ENCODE measurements around the gene ITIH5. TPM values are rescaled to one million over a fixed set of nuclear protein-coding genes. Genes with fewer than 3 reads are reported as not detected.

Gene ITIH5
- total and polyA plus RNA-seq, 4 donors: 0.88 to 68.5 (median 6.4) TPM

DNA sequence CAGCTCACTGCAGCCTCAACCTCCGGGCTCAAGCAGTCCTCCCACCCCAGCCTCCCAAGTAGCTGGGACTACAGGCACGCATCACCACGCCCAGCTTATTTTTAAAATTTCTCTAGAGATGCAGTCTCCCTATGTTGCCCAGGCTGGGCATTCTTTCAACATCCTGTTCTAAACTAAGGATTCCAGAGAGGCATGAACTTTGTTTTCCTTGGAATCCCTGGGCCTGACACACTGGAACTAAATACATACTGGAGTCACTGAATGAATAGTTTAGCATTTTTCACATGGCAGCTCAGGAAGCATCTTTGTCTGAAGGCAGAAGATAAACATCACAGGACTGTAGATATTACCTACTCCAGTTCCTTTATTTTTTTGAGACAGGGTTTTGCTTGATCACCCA lies 108.7 kb downstream of the ITIH5 start:
- TF ChIP-seq, protein P1, sequence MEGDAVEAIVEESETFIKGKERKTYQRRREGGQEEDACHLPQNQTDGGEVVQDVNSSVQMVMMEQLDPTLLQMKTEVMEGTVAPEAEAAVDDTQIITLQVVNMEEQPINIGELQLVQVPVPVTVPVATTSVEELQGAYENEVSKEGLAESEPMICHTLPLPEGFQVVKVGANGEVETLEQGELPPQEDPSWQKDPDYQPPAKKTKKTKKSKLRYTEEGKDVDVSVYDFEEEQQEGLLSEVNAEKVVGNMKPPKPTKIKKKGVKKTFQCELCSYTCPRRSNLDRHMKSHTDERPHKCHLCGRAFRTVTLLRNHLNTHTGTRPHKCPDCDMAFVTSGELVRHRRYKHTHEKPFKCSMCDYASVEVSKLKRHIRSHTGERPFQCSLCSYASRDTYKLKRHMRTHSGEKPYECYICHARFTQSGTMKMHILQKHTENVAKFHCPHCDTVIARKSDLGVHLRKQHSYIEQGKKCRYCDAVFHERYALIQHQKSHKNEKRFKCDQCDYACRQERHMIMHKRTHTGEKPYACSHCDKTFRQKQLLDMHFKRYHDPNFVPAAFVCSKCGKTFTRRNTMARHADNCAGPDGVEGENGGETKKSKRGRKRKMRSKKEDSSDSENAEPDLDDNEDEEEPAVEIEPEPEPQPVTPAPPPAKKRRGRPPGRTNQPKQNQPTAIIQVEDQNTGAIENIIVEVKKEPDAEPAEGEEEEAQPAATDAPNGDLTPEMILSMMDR (IDR thresholded peaks at IDR 0.05; ENCODE audit: control extremely low read depth, extremely low read depth): no peak
- H3K9me3 ChIP-seq (ENCODE audit: control insufficient read depth in 4 of 4, insufficient read depth in 3 of 4, low read length in 3 of 4): no peaks in the 10 kb centered on the region
- H3K4me3 ChIP-seq: no peak overlapping the region
- no peak for ATAC-seq (ENCODE audit: insufficient read depth, low FRiP score)
- no peak overlapping the region for H3K27ac ChIP-seq (ENCODE audit: low read depth in 1 of 2, low read length in 1 of 2)
- H3K36me3 ChIP-seq (ENCODE audit: control insufficient read depth in 4 of 4, insufficient read depth in 4 of 4, low read length in 4 of 4): no peaks in the 10 kb centered on the region
- no peaks in the 10 kb centered on the region for H3K27me3 ChIP-seq (ENCODE audit: control insufficient read depth in 3 of 3, insufficient read depth in 3 of 3, low read length in 2 of 3)
- no peak overlapping the region for H3K9ac ChIP-seq (ENCODE audit: insufficient read depth in 1 of 2, low read length in 2 of 2)
- H3K4me1 ChIP-seq (ENCODE audit: control insufficient read depth in 5 of 5, insufficient read depth in 5 of 5, low read length in 5 of 5): peaks cover 0 to 45% (median 10%) of the 10 kb centered on the region in 5 donors
- DNase-seq: no peak
- WGBS, 2 donors: 93 to 96% methylated on average over 3 of the region's 3 CpGs

DNA sequence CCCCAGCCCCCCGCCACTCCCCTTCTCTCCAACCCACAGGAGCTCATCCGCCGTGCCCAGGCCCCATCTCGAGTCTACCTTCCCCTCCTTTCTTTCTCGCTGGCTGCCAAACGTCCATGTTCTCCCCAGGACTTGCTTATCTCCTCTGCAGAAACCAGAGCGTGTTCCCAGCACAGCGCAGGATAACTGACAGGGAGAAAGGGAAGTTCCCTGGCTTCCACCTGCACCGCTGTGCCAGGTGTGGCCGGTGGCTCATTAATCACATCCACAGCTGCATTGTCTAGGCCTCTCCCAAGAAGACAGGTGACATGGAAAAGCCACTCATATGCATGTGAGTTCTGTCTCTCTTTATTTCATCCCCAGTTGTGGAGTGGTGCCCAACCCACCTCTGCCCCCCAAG lies 113.2 kb downstream of the ITIH5 start:
- Histone ChIP-seq H3K4me1 (ENCODE audit: control insufficient read depth in 5 of 5, insufficient read depth in 5 of 5, low read length in 5 of 5) (peaks cover 0 to 25% (median 3%) of the 10 kb centered on the region in 5 donors), H3K9me3 (ENCODE audit: control insufficient read depth in 4 of 4, insufficient read depth in 3 of 4, low read length in 3 of 4) (no peaks in the 10 kb centered on the region), H3K36me3 (ENCODE audit: control insufficient read depth in 4 of 4, insufficient read depth in 4 of 4, low read length in 4 of 4) (no peaks in the 10 kb centered on the region), H3K27me3 (ENCODE audit: control insufficient read depth in 3 of 3, insufficient read depth in 3 of 3, low read length in 2 of 3) (no peaks in the 10 kb centered on the region), H3K4me3 (no peak overlapping the region), H3K9ac (ENCODE audit: insufficient read depth in 1 of 2, low read length in 2 of 2) (no peak overlapping the region), H3K27ac (ENCODE audit: low read depth in 1 of 2, low read length in 1 of 2) (no peak overlapping the region)
- TF ChIP-seq, protein P1 (IDR thresholded peaks at IDR 0.05; ENCODE audit: control extremely low read depth, extremely low read depth): no peak
- 89 to 95% methylated on average over 10 of the region's 10 CpGs for WGBS, 2 donors
- no peak for ATAC-seq (ENCODE audit: insufficient read depth, low FRiP score)
- DNase-seq: no peak

DNA sequence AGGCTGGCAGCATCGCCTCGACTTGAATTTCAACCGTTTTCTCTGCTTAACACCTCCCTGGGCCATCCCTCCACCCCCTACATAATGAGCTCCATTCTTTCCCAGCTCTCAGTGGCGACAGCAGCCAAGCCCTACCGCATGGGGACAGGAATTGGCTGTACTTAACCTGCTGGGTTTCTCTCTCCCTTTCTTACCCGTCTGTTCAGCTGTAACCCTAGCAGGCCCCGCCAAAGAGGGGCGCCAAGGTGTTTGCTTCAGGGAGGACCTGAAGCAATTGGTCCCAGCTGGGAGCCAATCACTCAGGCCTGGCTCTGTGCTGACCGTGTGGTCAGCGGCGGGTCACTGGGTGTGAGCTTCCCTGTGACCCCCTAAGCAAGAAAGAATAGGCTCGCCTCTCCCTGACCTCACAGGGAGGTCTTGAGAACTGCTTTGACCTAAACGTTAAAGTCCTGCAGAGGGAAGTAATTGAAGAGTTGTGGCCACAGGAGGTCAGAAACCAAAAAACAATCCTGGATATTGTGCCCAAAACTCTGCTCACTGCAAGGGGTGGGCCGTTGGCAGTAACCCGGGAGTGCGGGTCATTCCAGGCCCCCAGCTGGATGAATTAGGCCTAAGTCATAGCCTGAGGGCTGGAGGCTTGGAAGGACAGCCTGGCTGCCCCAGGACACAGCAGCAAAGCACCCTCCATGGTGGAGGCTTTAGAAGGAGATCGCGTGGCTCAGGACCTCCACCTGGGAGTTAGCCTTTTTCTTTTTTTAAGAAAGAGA lies 114.6 kb downstream of the ITIH5 start:
- DNase-seq: peak in 1 of 3 donors; percentile 48
- TF ChIP-seq, protein P1 (IDR thresholded peaks at IDR 0.05; ENCODE audit: control extremely low read depth, extremely low read depth): no peak
- Histone ChIP-seq H3K4me3 (no peak overlapping the region), H3K4me1 (ENCODE audit: control insufficient read depth in 5 of 5, insufficient read depth in 5 of 5, low read length in 5 of 5) (peaks cover 0 to 25% (median 2%) of the 10 kb centered on the region in 5 donors), H3K27ac (ENCODE audit: low read depth in 1 of 2, low read length in 1 of 2) (no peak overlapping the region), H3K9ac (ENCODE audit: insufficient read depth in 1 of 2, low read length in 2 of 2) (no peak overlapping the region), H3K27me3 (ENCODE audit: control insufficient read depth in 3 of 3, insufficient read depth in 3 of 3, low read length in 2 of 3) (no peaks in the 10 kb centered on the region), H3K9me3 (ENCODE audit: control insufficient read depth in 4 of 4, insufficient read depth in 3 of 4, low read length in 3 of 4) (no peaks in the 10 kb centered on the region), H3K36me3 (ENCODE audit: control insufficient read depth in 4 of 4, insufficient read depth in 4 of 4, low read length in 4 of 4) (no peaks in the 10 kb centered on the region)
- 70 to 81% methylated on average over 18 of the region's 18 CpGs for WGBS, 2 donors
- ATAC-seq (ENCODE audit: insufficient read depth, low FRiP score): no peak

Data from lung (tissue), 12 donors.